Measurements from ENCODE around the gene CHTOP.

CHTOP gene

GRCh38 chr1:153649137-153649862, 15.4 kb downstream of the CHTOP start:
- TF ChIP-seq CTCF (IDR thresholded peaks at IDR 0.05), result no peak
- Histone ChIP-seq H3K27ac (peak overlapping the region in 1 of 2 donors; percentile 31), H3K4me3 (no peak overlapping the region)
- DNase-seq (ENCODE audit: low spot score), result no peak

- DNase-seq (ENCODE audit: low spot score), result no peak
- no peak overlapping the region for H3K4me3 ChIP-seq
- H3K27ac ChIP-seq, result no peak overlapping the region
- no peak for TF ChIP-seq CTCF (IDR thresholded peaks at IDR 0.05)
These were observed 16.0 kb downstream of the CHTOP start for GRCh38 chr1:153649863-153650235.

GRCh38 chr1:153651771-153652170, 17.9 kb downstream of the CHTOP start:
- no peak for DNase-seq (ENCODE audit: low spot score)

GRCh38 chr1:153652805-153653500, 19.1 kb downstream of the CHTOP start:
- DNase-seq (ENCODE audit: low spot score), result no peak
- Histone ChIP-seq H3K27ac (peak overlapping the region in 1 of 2 donors; percentile 77), H3K4me3 (no peak overlapping the region)
- TF ChIP-seq CTCF (IDR thresholded peaks at IDR 0.05), result no peak

More at GRCh38 chr1:153651771-153652170, 17.9 kb downstream of the CHTOP start:
- H3K27ac ChIP-seq, result no peak overlapping the region
- H3K4me3 ChIP-seq, result no peak overlapping the region
- no peak for TF ChIP-seq CTCF (IDR thresholded peaks at IDR 0.05)

- Histone ChIP-seq H3K4me3 (no peak overlapping the region), H3K27ac (no peak overlapping the region)
- TF ChIP-seq CTCF (IDR thresholded peaks at IDR 0.05), result no peak
- DNase-seq (ENCODE audit: low spot score), result no peak
These were observed 21.5 kb downstream of the CHTOP start for GRCh38 chr1:153655333-153655732.

- H3K4me3 ChIP-seq, result peak within 1 kb of the TSS; percentile 78
- no peak for TF ChIP-seq CTCF (IDR thresholded peaks at IDR 0.05)
- H3K27ac ChIP-seq, result peak within 1 kb of the TSS; percentile 94 to 97
- peak; percentile 96 for DNase-seq (ENCODE audit: low spot score)
These were observed 24.7 kb downstream of the CHTOP start, which contains the start of gene SNAPIN for GRCh38 chr1:153658400-153659174. SNAPIN (plus strand) TSS chr1:153658703; CDS start chr1:153658744, 41 bp downstream.

Data from coronary artery (tissue), 2 donors.